HAP-1 (cell line): ENCODE measurements around the gene SPON1.
"Not testable (repeated sequence)": the region's sequence is repeated elsewhere in the genome, so short reads cannot be mapped to it uniquely, and the experiment has no call there.

Experiments used
- DNase-seq, 2 experiments: peaks; one replicate each; pipeline ENCODE4 v3.0.0-alpha.2; 2016 to 2020; ENCODE audit warnings: low spot score in 2 of 2
- H3K27me3 ChIP-seq: fragments of 250-450 bp; sonication (Bioruptor Pico); 2 replicates; pipeline ENCODE4 v1.5.1; 2020; ENCODE audit warnings: low read depth, mild to moderate bottlenecking, moderate library complexity
- H3K36me3 ChIP-seq: fragments of 250-450 bp; sonication (Bioruptor Pico); replicated peaks from 2 replicates; pipeline ENCODE4 v1.5.1; 2020; ENCODE audit warnings: mild to moderate bottlenecking
- H3K4me1 ChIP-seq: fragments of 250-450 bp; sonication (Bioruptor Pico); 2 replicates; pipeline ENCODE4 v1.5.1; 2020; ENCODE audit warnings: mild to moderate bottlenecking
- H3K4me3 ChIP-seq: fragments of 250-450 bp; sonication (Bioruptor Pico); 2 replicates; pipeline ENCODE4 v1.5.1; 2020; ENCODE audit warnings: mild to moderate bottlenecking, moderate library complexity
- H3K9me3 ChIP-seq: fragments of 250-450 bp; sonication (Bioruptor Pico); 2 replicates; pipeline ENCODE4 v1.5.1; 2020; ENCODE audit warnings: mild to moderate bottlenecking, moderate library complexity
- in situ Hi-C: fragments of 300-500 bp; cut with MboI; formaldehyde crosslinking; loops from 3 replicates; pipeline ENCODE4 v1.14.3; 2020; ENCODE audit warnings: low sequenced_read_pairs, inconsistent platforms, mixed read lengths

Gene SPON1

GRCh38 chr11:14075118-14076078 is 112.9 kb downstream of the SPON1 start:
- Histone ChIP-seq H3K27me3 (peaks cover 6% of the 10 kb centered on the region; the same call in 1 of the 2 replicates), H3K9me3 (no peaks in the 10 kb centered on the region), H3K36me3 (no peaks in the 10 kb centered on the region), H3K4me1 (no peaks in the 10 kb centered on the region), H3K4me3 (no peak overlapping the region)
- no peak for DNase-seq
- in situ Hi-C loops = no loop called here

DNA sequence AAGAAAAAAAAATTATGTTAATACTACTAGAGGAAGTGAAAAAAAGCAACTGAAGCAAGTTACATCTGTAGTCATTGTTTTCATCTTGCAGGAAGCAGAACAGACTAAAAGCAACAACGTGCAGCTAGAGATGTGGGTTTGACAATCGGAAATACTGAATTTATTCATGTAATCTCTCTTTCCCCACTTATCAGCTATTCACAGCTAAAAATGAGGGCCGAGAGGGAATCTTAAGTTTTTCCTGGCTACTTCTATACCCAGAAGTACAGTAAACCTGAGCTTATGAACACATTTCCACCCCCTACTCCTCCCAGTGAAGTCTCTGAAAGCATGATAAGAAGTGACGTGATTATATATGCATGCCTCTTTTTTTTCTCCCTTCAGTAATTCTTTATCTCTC is 116.5 kb downstream of the SPON1 start:
- no peaks in the 10 kb centered on the region for H3K36me3 ChIP-seq
- peaks cover 11% of the 10 kb centered on the region; the same call in 1 of the 2 replicates for H3K27me3 ChIP-seq
- no peaks in the 10 kb centered on the region for H3K4me1 ChIP-seq
- H3K9me3 ChIP-seq = no peaks in the 10 kb centered on the region
- no peak for DNase-seq
- in situ Hi-C loops = no loop called here
- H3K4me3 ChIP-seq = no peak overlapping the region

DNA sequence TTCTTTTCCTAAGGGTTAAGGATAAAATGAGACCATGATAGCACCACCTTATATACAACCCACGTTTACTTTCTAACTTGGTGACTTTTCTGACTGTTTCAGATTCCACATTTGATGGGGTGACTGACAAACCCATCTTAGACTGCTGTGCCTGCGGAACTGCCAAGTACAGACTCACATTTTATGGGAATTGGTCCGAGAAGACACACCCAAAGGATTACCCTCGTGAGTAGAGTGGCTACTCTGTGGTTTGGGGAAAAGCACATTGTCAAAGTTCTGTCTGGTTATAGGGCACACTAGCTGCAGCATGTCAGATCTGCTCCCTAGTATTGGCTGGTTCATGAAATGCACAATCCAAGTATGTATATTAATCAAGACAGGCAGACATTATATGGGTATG is 117.3 kb downstream of the SPON1 start:
- Histone ChIP-seq H3K4me1 (no peaks in the 10 kb centered on the region), H3K36me3 (no peaks in the 10 kb centered on the region), H3K27me3 (peaks cover 11% of the 10 kb centered on the region; the same call in 1 of the 2 replicates), H3K4me3 (no peak overlapping the region), H3K9me3 (no peaks in the 10 kb centered on the region)
- no peak for DNase-seq
- in situ Hi-C loops = no loop called here

- peaks cover 11% of the 10 kb centered on the region; the same call in 1 of the 2 replicates for H3K27me3 ChIP-seq
- H3K4me3 ChIP-seq = no peak overlapping the region
- no peaks in the 10 kb centered on the region for H3K9me3 ChIP-seq
- DNase-seq = no peak
- in situ Hi-C loops = no loop called here
- no peaks in the 10 kb centered on the region for H3K36me3 ChIP-seq
- H3K4me1 ChIP-seq = no peaks in the 10 kb centered on the region
Measured at GRCh38 chr11:14081581-14082231, 119.2 kb downstream of the SPON1 start.

DNA sequence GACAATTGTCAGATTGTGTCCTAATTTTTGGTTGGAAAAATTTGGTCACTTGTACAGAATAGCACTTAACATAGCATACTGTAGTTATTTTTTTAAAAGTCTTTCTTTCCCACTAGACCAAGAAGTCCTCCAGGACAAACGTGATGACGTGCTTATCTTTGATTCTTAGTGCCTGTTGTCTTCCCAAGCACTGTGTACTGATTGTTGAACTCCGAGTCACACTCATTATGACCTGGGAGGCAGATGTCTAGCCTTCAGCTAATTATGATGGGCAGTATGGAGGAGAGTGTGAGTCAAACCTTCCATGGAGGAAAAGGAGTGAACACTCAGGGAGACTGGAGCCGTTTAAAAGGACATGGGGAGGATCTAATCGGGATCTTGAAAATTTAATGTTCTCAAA is 119.8 kb downstream of the SPON1 start:
- H3K4me3 ChIP-seq = no peak overlapping the region
- H3K36me3 ChIP-seq = no peaks in the 10 kb centered on the region
- H3K27me3 ChIP-seq = peaks cover 7% of the 10 kb centered on the region; the same call in 1 of the 2 replicates
- DNase-seq = no peak
- no peaks in the 10 kb centered on the region for H3K9me3 ChIP-seq
- in situ Hi-C loops = no loop called here
- no peaks in the 10 kb centered on the region for H3K4me1 ChIP-seq

- H3K4me3 ChIP-seq, DNase-seq, H3K4me1 ChIP-seq, H3K9me3 ChIP-seq, in situ Hi-C loops, H3K27me3 ChIP-seq, H3K36me3 ChIP-seq: not testable (repeated sequence)
Measured at GRCh38 chr11:14088861-14089260, 126.3 kb downstream of the SPON1 start.

GRCh38 chr11:14089690-14090462 is 127.4 kb downstream of the SPON1 start:
- no peaks in the 10 kb centered on the region for H3K4me1 ChIP-seq
- no peaks in the 10 kb centered on the region for H3K9me3 ChIP-seq
- in situ Hi-C loops = no loop called here
- DNase-seq = no peak
- no peaks in the 10 kb centered on the region for H3K27me3 ChIP-seq
- H3K4me3 ChIP-seq = no peak overlapping the region
- no peaks in the 10 kb centered on the region for H3K36me3 ChIP-seq

GRCh38 chr11:14090631-14091030 is 128.1 kb downstream of the SPON1 start:
- H3K36me3 ChIP-seq, H3K4me1 ChIP-seq, H3K9me3 ChIP-seq, in situ Hi-C loops, DNase-seq, H3K27me3 ChIP-seq, H3K4me3 ChIP-seq: not testable (repeated sequence)

- no peaks in the 10 kb centered on the region for H3K27me3 ChIP-seq
- in situ Hi-C loops = no loop called here
- H3K4me1 ChIP-seq = no peaks in the 10 kb centered on the region
- no peak for DNase-seq
- H3K36me3 ChIP-seq = no peaks in the 10 kb centered on the region
- no peaks in the 10 kb centered on the region for H3K9me3 ChIP-seq
- no peak overlapping the region for H3K4me3 ChIP-seq
Measured at GRCh38 chr11:14093065-14093464, 130.5 kb downstream of the SPON1 start.

GRCh38 chr11:14094481-14095037 is 132.0 kb downstream of the SPON1 start:
- H3K4me3 ChIP-seq = no peak overlapping the region
- H3K9me3 ChIP-seq = no peaks in the 10 kb centered on the region
- no peaks in the 10 kb centered on the region for H3K36me3 ChIP-seq
- DNase-seq = no peak
- no peaks in the 10 kb centered on the region for H3K4me1 ChIP-seq
- in situ Hi-C loops = no loop called here
- H3K27me3 ChIP-seq = no peaks in the 10 kb centered on the region

- Histone ChIP-seq H3K36me3 (no peaks in the 10 kb centered on the region), H3K9me3 (no peaks in the 10 kb centered on the region), H3K4me3 (no peak overlapping the region), H3K4me1 (no peaks in the 10 kb centered on the region), H3K27me3 (no peaks in the 10 kb centered on the region)
- in situ Hi-C loops = no loop called here
- DNase-seq = no peak
Measured at GRCh38 chr11:14095882-14096281, 133.4 kb downstream of the SPON1 start.

DNA sequence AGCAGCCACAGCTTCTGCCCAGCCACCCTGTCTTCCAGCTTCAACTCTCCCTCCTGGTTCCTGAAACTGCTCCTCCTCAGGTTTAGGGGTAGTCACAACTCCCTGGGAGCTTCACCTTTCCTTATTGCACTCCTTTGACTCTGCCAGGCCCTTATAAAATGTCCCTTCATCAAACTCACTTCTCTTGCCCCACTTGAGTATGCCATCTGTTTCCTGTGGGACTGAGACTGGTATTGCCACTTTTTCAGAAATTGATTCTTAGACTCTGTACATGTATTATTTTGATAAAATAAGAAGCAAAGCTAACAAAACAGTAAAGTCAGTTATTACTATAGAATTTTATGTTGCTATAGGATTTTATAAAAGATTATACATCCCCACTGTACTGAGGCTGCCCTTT is 134.1 kb downstream of the SPON1 start:
- no peak for DNase-seq
- H3K4me1 ChIP-seq = no peaks in the 10 kb centered on the region
- H3K4me3 ChIP-seq = no peak overlapping the region
- H3K36me3 ChIP-seq = no peaks in the 10 kb centered on the region
- in situ Hi-C loops = no loop called here
- H3K9me3 ChIP-seq = no peaks in the 10 kb centered on the region
- no peaks in the 10 kb centered on the region for H3K27me3 ChIP-seq

- Histone ChIP-seq H3K36me3 (no peaks in the 10 kb centered on the region), H3K4me3 (no peak overlapping the region), H3K27me3 (no peaks in the 10 kb centered on the region; the same call in 1 of the 2 replicates), H3K9me3 (no peaks in the 10 kb centered on the region), H3K4me1 (no peaks in the 10 kb centered on the region)
- DNase-seq = no peak
- in situ Hi-C loops = no loop called here
Measured at GRCh38 chr11:14101388-14101787, 138.9 kb downstream of the SPON1 start.
